GM18520 (cell line): ENCODE measurements around the gene NCKAP5.

Source experiments
- ATAC-seq: cut with Tn5 transposase; IDR thresholded peaks from one replicate; pipeline ENCODE4 v1.9.1; 2021; ENCODE audit not compliant: unreplicated experiment

Gene NCKAP5

DNA sequence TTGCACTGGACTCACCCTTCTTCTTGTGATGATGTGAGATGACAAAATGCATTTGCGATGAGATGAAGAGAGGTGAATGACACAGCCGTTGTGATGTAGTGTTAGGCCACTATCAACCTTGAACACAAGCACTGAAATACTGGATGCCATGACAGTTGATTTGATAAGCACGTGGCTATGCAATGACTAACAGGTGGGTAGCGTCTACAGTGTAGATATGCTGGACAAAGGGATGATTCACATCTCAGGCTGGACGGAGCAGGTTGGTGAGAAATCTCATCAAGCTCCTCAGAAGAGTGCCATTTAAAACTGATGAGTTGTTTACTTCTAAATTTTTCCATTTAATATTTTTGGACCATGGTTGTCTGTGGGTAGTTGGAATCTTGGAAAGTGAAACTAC, 522.5 kb downstream of the NCKAP5 start:
- ATAC-seq: no peak

DNA sequence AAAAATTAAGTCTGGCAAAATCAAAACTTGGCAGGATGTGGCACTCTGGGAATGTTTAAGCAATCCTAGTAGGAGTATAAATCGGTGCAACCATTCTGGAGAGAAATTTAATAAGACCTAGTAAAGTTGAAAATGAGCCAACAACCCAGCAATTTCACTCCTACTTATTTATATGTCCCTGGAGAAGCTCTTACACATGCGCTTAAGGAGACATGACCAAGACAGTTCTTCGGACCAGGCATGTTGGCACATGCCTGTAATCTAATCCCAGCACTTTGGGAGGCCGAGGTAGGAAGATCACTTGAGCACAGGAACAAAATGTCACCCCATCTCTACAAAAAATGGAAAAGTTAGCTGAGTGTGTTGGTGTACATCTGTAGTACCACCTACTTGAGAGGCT, 523.7 kb downstream of the NCKAP5 start:
- ATAC-seq: no peak

DNA sequence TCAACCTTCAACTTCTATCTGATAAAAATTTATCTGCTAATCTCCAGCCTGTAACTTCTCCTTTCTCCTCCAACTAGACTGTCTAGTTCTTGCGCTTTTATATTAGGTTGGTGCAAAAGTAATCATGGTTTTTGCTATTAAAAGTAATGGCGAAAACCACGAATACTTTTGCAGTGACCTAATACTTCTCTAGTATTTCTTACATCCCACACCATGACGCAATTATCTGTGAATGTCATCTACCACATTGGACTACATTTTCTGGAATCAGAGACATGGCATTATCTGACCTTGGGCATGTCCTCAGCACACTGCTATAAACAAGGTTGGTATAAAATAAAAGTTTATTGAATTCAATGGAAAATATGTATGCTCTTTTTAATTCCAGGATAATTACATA, 528.1 kb downstream of the NCKAP5 start:
- no peak for ATAC-seq

DNA sequence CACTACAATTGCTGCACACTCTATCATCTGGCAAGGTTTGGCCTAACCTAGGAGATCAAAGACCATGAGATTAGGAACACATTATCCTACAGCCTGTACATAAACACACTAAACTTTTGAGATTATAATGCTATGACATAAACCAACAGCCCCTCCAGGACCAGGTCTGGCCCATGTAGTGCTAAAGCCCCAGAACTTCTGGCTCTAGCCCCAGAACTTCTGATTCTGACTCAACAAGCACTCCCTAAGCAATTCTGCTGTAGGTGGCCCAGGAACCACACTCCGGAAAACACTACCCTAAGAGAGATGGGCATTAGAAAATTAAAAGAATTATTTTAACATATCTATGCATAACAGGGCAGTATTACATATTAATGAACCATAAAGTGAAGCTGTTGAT, 528.7 kb downstream of the NCKAP5 start:
- ATAC-seq: no peak

DNA sequence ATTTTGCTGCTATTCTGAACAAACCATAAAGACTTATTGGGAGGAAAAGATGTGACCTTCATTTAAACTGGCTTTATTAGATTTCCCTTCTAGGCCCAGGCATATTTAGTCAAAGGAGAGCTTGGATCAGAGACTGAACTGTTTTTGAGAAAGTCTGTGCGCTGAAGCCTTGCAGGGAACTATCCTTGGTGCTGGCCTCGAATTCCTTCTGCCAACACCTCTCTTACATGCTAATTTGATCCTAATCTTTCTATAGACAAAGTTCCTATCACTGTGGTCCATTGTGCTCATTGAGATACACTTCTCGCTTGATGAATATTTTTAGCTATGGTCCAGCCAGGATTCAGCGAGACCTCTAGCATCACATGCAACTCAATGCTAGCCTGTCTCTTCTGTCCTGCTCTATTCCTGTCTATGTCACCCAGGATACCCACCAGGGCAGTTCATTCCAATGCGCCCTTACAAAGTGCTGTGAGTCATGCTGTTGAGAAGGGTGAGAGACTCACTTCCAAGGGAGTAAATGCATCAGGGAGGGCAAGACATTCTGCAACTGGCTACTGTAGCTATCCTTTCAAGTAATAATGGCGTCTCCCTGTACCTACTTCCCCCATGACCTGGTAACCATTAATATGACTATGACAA, 541.6 kb downstream of the NCKAP5 start:
- no peak for ATAC-seq

DNA sequence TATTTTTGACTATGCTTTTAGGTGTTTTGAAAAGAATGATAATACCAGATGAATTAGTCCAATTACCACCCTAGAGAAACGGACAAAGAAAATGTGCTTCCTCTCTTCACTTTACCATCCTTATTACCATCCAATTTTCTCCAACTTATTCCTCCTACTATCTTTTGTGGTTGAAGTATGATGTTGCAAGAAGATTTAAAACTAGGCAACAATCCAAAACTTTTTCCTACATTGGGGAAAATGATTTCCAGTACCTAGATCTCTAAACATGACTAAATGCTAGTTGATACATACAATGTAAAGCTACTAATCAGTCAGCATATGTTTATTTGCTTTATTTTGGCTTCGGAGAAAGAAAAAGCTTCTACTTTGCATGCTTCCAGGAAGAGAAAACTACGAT, 543.3 kb downstream of the NCKAP5 start:
- ATAC-seq: no peak

DNA sequence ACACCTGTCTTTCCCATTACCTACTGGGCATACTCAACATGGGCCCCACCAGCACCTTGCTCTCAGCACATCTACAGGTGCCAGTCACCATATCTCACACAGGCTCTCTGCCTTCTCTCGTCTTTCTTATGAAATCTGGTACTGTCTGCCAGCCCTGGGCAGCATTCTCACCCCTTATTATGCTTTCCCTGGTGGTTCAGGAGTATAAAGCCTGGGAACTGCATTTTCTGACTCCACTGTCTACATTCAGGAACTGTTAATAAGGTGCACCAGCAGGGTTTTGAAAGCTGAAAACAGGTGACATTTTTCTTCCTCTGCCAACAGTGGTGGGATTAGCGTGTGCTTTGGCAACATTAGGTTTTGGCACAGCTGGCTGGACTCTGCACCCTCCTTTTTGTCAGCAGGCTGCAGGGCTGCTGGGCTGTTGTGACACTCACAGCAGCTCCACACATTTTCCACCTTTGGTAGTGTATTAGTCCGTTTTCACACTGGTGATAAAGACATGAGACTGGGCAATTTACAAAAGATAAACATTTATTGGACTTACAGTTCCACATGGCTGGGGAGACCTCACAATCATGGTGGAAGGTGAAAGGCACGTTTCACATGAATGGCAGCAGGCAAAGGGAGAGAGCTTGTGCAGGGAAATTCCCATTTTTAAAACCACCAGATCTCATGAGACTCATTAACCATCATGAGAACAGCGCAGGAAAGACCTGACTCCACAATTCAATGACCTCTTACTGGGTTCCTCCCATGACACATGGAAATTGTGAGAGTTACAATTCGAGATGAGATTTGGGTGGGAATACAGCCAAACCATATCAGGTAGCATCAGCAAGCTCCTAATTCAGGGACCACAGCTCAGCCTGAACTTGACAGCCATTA, 555.2 kb downstream of the NCKAP5 start:
- no peak for ATAC-seq

DNA sequence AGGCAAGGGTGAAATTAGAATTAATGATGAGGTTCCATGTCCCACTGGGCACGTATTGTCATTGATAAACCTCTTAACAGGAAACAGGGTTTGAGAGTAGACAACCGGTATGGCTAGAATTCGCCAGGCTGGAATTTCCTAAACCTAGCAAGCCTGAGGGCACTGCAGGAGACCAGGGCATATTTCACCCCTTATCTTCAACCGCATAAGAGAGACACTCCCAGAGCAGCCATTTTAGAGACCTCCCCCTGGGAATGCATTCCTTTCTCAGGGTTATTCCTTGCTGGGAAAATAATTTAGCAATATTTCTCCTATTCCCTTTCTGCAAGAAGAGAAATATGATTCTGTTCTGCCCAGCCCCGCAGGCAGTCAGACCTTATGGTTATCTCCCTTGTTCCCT, 563.6 kb downstream of the NCKAP5 start:
- no peak for ATAC-seq

DNA sequence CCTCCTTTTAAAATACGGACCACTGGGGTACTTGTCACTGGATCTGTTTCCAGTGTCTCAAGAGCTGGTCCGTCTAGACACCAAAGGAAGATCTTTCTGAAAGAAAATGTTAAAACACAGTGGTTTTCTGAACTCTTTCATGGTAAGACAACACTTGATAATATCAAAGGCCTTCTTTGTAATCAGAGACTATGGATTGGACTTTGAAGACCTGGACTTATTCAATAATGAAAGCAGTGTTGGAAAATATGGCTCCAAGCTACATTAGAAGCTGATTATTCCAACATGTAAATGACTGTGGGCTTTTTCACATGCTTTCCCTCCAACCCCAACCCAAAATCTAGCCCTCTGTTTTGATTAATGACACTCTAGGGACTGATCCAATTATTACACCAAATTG, 568.8 kb downstream of the NCKAP5 start:
- no peak for ATAC-seq

DNA sequence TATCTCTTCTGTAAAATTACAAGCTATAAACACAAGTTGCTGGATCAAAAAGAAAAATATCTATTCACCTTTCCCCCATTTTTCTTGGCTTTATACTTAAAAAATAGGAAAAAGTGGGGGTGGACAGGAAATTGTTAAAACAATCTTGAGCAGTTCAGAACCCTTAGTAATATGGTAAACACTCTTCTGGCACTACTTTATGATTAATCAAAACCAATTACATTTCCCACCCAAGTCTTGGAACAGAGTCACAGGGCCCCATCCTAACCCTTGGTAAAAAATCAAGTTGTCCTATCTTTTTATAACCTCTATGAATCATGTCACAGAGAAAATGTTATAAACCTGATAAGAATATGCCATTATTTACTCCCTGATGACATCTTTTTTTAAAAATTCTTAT, 570.0 kb downstream of the NCKAP5 start:
- no peak for ATAC-seq

DNA sequence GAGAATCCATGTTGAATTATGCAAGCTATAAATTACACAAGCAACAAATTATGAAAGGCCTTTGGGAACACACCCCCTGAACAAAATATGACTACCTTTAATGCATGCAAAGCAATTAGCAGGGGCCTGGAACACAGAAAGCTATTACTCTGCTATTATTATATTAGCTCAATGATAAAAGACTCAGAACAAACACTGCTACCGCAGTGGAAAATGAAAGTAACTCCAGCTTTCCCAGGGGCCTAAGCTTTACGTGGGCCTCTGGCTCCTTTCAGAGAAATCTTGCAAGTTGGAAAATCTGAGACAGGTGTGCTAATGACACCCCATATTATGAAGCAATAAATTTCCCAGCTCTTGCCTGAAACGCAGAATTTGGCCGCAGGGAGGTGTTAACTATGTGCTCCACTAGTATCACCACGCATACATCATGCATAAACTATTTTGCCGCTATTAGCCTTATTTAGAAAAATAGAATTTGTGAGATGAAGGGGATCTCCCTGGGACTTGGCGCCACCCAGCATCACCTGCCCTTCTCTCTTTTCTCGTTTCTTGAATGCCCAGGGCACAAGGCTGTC, 576.7 kb downstream of the NCKAP5 start:
- ATAC-seq: no peak

DNA sequence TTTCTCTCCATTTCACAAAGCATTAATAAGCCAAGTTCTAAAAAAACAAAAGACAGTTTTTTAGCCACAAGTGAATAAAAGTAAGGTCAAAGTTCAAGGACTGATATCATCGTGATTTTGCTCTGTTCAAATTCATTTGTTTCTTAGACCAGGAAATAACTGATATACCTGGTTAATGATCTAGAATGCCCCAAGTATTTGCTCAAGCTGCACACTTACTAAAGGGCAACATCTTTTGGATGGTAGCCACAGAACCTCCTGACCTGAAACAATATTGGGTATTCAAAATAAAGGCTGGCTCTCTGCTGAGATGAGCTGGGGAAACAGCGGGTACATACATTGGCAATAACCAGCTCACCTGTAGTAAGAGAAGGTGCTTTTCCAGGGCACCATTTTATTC, 583.5 kb downstream of the NCKAP5 start:
- ATAC-seq: no peak

DNA sequence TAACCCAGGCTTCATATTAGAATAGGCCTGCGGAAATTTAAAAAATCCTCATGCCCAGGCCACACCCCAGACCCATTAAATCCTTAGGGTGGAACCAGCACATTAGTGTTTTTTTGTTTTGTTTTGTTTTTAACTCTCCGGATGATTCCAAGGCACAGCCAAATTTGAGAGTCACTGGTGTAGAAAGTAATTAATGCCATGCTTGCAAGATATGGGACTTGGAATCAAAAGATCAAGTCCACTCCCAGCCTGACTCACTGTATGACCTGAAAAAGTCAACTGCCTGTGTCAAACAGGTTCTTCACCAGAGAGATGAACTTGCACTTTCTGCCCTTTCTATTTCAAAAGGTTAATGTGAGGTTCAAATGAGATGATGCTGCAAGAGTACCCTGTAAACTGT, 588.0 kb downstream of the NCKAP5 start:
- no peak for ATAC-seq

DNA sequence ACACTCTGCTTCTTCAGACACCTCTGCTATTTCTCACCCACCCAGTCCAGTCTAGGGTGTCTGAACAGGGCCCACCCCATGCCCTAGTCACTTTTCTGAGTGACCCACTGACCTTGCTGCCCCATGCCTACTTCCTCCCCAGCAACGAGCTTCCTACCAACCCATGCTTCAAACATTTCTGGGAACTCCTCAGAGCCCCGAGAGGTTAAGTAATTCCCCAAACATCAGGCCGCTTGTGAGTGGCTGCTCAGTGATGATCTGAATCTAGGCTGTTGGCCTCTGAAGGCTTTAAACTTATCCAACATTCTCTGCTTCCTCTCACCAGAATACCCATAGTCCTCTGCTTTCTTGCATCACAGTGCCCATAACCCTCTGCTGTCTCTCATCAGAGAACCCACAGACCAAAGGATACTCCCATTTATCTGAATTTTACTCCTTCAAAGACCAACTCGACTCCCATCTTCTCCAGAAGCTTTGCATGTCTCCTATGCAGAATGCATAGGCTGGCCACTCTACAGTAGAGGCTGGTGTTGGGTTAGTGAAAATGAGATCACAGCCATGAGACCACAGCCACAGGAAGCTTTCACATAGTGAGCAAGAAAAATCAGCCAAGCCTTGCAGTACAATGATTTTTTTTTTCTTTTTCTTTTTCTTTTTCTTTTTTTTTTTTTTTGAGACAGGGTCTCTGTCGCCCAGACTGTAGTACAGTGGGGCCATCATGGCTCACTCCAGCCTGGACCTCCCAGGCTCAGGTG, 588.7 kb downstream of the NCKAP5 start:
- peak; percentile 76 for ATAC-seq

DNA sequence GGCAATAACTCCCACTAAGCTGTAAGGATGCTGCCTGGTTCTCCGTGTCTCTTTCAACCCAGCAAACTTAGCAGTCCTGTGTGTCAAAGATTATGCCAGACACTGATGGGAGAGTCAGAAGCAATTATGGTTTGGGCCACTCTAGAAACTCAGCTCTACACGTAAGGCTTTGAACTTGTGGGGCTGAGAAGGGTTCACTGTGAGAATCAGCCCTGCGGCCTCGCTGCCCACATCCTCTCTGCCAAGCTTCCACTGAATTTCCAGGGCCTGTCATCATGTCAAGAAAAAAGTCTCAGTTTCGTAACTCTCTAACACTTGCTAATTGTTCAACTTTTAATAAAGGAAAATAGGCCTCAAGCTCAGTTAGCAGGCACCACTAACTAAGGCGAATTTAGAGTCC, 589.4 kb downstream of the NCKAP5 start:
- no peak for ATAC-seq

DNA sequence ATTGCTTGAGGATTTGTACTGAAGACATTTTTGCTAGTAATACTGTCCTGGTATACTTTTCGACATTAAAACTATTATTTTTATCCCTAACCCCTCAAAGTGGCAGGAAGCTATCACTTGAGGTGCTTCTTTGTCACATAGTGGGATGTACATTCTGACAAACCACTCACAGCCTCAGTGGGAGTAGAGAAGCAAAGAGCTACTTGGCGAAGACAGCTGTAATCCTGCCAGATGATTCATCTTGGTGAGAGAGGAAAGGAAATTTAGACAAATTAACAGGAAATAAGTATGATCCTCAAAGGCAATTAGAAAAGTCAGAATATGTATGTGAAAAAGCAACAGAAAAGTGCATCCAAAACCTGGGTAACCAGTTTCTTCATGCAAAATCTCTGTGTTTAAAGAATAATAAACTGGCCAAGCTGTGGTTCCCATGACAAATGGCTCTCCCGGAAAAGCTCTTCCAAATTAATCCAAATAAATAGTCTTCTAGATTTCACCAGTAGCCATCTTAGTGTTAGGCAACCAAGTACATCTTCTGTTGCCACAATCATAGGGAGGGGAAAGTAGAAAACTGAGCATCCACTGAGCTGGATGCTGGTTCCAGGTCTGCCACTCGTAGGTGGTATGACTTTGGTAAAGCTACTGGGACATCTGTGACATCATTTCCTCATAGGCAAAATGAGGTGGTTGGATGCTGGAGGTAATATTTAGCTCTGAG, 590.3 kb downstream of the NCKAP5 start:
- ATAC-seq: no peak

DNA sequence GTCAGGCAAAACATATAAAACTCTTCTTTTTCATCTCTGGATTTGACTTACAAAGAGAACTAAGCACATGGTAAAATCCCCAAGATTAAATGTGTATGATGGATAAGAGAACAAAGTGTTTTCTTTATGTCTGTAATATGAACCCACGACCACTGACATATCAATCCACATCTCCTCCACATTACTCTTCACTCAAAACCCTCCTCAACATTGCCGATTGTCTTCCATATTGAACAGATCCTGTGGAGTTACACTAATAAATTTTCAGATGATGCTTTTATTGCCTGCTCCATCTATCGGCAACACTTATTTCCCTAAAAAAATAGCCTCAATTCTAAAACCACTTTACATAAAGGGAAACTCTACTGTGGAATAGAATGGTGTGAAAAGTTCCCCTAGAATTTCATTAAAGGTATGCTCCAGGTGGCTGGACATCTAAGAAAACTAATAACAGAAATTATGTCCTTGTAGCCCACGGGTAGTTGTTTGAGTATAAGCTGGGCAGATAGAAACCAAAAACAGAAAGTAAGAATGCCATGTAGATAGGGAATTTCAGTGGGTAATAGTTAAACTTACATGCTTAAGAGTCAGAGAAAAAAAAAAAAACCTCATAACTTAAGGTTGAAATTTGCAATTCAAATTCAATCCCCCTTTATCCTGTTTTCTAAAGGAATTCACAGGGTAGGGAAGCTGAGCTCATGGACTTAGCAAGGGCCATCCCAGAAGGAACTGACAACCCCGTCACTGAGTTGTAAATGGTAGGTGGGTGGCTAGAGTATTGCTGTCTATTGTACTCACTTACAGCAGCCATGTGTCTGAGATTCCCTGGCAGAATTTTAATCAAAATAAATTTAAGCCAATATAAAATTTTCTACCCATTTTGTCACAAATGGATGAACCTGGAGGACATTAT, 592.8 kb downstream of the NCKAP5 start:
- peak; percentile 35 for ATAC-seq

DNA sequence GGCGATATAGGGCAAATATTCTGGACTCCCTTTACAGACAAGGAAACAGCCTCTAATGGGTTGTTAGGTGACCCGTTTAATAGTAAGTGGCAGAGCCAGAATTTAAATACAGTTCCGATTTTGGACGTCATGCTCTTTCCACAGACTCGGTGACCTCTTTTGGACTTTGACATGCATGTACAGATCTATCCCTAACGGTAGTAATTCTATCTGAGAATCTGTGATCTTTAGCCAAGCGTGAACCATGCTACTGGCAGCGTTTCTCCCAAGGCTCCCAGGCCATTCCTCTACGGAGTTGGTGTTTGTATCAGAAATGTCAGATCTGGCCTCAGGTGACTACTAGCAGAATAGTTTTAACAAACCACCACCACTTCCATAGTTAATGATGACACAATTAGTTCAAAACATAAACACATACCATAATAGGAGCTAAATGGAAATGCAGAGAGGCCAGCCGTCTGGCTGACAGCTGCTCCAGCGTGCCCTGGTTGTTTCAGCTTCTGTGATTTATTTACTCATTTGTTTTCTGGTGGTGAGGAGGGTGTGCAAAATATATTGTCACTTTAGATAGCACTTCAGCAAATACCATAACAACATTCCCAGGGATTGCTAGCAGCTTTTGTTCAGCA, 593.7 kb downstream of the NCKAP5 start:
- ATAC-seq: no peak

DNA sequence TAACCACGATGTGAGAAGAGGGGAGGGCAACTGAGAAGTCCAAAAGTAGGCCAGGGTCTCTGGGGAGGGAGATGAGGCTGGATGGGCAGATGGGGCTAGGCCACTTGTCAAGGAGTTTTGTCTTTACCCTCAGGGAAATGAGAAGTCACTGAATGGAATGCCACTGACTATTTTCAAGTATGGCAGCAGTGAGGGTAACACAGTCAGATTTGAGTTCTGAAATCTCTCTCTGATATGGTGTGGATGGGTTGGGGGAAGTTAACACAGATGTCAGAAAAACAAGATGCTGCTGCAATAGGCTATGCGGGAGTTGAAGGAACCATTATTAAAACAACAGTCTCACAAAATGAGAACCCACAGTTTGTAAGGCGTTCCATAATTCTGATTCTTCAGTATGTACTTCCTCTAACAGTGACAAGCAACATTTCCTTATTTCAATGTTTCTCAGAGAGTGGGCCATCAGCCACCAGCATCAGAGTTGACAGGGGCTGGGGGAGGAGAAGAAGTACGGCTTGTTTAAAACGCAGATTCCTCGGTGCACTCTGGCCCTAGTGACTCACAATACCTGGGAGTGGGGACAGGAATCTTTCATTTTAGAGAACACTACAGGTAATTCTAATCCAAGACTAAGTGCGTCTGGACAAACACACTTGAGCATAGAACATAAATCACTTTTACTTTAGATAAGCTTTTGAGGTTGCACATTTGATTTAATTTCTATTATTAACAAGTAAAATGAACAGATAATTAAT, 596.8 kb downstream of the NCKAP5 start:
- no peak for ATAC-seq
